ENCODE data around the gene ATG4A.

- TF ChIP-seq CTCF (IDR thresholded peaks at IDR 0.05): no peak
- TF ChIP-seq POLR2A (IDR thresholded peaks at IDR 0.05): no peak
Observed at GRCh38 chrX:108132876-108133275, 41.3 kb downstream of the ATG4A start.

Data from tibial nerve (tissue), 3 donors.